SH-SY5Y (cell line): ENCODE data around the gene XRCC1.

ENCODE experiments used
- GATA2 ChIP-seq: IDR thresholded peaks from 2 replicates; pipeline ENCODE4 v1.6.1; 2011; ENCODE audit warnings: mild to moderate bottlenecking, low read depth, low read length
- GATA3 ChIP-seq: IDR thresholded peaks from 2 replicates; pipeline ENCODE4 v1.6.1; 2011; ENCODE audit warnings: low read depth, mild to moderate bottlenecking, low read length, moderate library complexity

XRCC1 gene

DNA sequence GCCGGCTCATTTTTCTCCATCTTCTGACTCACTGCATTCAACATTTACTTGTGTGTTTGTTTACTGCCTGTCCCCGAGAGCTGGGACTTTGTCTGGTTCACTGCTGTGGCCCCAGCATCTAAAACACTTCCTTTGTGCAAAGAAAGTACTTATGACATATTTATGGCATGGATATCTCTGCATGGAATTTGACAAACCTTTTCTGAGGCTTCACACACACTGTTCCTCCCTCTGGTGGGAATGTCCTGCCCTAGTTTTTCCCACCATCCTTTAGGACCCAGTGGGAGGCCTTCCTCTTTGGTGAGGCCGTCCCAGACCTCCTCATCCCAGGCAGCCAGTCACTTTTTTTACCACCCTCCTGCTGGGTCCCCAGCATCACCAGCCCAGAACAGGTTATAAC, 35.2 kb upstream of the XRCC1 start:
- no peak for TF ChIP-seq GATA2
- TF ChIP-seq GATA3, result no peak

DNA sequence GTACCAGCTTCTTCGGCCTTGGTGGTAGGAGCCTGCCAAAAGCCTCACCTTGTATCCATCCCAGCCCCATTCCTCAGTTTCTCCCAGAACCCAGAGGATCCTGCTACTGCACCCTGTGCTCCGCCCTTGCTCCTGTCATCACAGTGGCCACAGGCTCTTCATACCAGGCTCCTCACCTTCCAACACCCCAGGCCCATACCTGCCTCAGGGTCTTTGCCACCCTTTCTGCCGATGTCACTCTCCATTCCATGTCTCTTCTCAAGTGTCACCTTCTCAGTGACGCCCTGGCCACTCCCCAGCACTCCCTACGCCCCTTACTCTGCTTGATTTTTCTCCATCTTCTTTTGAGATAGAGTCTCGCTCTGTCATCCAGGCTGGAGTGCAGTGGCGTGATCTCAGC, 34.5 kb upstream of the XRCC1 start:
- TF ChIP-seq GATA2 (no peak), GATA3 (no peak)

DNA sequence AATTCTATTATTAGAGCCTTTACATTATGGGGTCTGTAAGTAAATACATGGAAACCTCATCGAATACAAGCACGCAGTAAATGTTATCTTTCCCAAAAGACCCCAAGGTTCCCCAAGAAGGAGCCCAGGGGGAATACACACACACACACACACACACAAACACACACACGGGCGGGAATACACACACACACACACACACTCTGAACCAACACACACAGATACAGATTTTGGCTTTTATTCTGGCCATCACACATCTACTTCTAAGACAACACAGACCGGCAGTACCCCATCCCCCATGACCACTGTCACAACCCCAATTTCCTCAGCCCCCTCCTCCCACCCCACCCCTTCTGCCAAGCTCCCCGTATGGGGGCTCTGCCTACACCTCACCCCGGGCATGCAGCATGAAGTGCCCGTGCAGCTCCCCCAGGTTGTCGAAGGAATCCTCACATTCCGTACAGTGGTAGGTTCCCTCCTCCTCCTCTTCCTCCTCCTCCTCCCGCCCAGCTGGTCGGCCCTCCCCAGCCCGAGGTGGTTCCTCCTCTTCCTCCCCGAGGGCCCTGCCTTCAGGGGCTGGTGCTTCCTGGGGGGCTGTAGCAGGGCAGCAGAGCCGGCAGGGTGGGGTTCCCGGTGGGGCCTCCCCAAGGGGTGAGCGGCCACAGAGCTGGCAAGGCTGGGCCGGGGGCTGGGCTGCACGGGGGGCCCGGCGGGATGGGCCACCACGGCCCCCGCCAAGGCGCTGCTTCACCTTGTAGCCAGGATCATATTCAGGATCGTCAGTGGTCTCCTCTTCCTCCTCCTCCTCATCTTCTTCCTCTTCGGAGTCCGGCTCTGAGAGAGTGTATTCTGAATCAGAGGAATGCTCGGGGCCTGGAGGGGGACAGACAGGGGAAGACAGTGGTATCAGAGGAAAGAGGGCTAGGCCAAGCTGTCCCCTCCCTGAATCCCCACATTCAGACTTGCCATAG, 32.2 kb upstream of the XRCC1 start:
- no peak for TF ChIP-seq GATA2
- no peak for TF ChIP-seq GATA3

DNA sequence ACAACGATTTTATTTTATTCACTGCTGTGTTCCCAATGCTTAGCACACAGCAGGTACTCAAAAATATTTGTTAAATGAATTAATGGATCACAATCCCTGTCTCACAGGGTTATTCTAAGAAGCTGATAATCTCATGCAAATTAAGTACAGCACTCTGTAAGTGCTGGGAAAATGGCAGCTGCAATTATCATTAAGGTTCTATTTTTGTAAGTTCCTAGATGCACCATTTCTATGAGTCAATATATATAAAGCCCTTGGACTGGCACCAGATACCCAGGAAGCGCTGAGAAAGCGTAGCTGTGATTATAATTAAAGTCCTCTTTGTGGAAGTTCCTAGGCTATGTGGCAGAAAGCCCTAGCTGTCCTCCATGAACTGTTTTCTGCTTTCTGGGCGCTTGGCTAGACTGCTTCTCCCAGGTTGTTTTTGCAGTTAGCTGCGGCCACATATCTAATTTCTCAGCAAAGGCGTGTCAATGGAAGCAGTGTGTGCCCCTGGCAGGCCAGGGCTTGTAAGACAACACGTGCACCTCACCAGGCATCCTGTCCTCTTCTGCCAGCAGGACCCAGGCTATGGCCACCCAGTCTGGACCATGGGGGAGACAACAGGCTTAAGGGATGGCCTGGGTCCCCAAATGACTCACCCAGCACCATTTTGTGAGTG, 31.4 kb upstream of the XRCC1 start:
- TF ChIP-seq GATA2, result no peak
- TF ChIP-seq GATA3, result no peak

DNA sequence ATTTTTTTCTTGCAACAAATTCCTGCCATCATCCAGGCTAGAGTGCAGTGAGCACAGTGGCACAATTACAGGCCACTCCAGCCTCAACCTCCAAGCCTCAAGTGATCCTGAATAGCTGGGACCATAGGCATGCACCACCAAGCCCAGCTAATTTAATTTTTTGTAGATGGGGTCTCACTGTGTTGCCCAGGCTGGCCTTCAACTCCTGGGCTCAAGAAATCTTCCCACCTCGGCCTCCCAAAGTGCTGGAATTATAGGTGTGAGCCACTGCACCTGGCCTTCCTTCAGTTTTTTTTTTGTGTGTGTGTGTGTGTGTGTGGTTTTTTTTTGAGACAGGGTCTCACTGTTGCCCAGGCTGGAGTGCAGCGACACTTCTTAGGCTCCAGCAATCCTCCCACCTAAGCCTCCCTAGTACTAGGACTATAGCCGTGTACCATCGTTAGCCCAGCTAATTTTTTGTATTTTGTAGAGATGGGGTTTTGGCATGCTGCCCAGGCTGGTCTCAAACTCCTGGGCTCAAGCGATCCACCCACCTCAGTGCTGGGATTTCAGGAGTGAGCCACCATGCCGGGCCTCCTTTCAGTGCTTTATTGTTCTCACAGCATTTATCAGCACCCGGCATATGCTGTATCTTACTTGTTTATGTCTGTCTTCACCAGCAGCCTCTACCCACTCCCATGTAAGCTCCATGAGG, 30.7 kb upstream of the XRCC1 start:
- TF ChIP-seq GATA3 (no peak), GATA2 (no peak)

DNA sequence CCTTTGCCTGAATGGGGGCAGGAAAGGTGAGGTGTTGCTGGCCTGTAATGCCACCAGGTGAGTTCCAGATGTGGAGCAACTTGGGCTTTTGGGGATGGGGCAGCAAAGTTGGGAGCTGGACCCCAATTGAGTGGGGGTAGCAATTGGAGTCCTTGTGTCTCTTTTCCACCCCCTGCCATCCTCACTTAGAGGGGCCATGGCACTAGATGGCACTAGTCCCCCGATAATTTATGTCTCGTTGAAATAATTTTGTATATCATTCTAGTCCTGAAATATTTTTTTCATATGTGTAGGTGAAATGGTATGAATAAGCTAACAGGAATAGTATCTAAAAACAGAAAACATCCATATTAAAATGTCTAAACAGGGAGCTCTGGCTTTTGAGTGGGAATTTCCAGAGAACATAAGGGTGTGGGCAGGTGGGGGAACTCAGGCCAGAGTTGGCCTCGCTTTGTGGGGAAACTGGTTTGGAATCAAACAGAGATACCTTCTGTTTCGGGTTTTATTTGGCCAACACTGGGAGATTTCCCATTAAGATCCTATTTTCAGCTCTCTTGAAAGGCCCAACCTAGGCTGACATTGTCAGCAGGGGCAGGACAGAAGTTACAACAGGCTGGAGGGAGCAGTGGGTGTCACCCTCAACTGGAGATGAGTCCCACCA, 24.4 kb upstream of the XRCC1 start:
- no peak for TF ChIP-seq GATA2
- TF ChIP-seq GATA3, result no peak

DNA sequence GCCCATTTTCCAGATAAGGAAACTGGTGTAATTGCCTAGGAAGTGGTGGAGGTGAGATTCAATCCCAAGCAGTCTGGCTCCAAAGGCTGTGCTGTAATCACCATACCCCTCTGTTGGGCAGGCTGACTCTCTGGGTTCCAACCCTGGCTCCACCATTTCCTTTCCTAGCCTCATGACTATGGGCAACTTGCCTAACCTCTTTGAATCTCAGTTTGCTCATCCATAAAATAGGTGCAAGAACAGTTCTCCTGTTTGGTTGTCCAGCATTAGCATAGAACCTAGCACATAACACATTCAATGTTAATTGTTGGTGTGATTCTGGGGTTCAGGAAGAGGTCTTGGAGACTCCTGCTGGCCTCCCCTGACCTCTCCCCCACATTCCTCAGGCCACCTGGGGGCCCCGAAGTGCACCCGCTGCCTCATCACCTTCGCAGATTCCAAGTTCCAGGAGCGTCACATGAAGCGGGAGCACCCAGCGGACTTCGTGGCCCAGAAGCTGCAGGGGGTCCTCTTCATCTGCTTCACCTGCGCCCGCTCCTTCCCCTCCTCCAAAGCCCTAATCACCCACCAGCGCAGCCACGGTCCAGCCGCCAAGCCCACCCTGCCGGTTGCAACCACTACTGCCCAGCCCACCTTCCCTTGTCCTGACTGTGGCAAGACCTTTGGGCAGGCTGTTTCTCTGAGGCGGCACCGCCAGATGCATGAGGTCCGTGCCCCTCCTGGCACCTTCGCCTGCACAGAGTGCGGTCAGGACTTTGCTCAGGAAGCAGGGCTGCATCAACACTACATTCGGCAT, 23.3 kb upstream of the XRCC1 start:
- TF ChIP-seq GATA3, result no peak
- TF ChIP-seq GATA2, result no peak

DNA sequence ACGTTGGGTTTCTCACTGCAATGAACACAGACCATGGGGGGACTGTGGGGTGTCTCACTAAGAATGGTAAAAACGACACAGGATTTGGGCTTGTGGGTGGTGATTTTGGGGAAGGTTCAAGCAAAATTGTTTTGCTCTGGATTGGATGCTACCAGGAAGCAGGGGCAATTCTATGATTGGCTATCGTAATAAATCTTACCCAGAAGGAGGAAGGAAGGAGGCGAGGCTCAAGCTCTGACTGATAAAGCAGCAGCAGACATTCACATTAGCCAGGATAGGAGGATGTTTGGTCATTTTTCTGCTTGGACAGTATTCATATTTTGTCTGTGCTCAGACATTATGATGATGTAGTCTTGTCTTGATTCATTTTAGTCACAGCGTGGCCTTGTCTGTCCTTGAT, 22.5 kb upstream of the XRCC1 start:
- TF ChIP-seq GATA2 (no peak), GATA3 (no peak)

DNA sequence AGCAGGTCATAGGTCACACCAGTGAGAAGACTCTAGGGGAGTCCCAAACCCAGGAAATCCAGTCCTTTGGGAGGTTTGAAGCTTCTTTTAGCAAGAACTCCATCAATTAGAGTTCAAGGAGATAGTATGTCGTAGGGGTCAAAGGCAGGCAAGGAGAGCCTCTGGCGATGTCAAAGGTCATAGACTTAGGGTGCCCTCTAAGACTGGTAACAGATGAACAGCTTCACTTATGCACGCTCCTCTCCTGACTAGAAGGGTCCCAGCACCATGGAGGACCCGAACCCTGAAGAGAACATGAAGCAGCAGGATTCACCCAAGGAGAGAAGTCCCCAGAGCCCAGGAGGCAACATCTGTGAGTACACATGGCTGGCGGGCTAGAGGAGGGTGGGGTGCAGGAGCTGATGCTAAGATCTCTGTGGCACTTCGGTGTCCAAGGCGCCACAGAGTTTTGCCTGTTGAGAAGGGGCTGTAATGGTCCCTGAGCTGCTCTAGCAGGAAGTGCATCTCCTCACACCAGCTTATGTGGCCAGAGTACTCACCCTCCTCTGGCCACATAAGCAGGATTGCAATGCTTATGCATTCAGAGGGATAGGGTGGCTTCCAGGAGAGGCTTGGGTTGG, 21.6 kb upstream of the XRCC1 start:
- no peak for TF ChIP-seq GATA2
- no peak for TF ChIP-seq GATA3

DNA sequence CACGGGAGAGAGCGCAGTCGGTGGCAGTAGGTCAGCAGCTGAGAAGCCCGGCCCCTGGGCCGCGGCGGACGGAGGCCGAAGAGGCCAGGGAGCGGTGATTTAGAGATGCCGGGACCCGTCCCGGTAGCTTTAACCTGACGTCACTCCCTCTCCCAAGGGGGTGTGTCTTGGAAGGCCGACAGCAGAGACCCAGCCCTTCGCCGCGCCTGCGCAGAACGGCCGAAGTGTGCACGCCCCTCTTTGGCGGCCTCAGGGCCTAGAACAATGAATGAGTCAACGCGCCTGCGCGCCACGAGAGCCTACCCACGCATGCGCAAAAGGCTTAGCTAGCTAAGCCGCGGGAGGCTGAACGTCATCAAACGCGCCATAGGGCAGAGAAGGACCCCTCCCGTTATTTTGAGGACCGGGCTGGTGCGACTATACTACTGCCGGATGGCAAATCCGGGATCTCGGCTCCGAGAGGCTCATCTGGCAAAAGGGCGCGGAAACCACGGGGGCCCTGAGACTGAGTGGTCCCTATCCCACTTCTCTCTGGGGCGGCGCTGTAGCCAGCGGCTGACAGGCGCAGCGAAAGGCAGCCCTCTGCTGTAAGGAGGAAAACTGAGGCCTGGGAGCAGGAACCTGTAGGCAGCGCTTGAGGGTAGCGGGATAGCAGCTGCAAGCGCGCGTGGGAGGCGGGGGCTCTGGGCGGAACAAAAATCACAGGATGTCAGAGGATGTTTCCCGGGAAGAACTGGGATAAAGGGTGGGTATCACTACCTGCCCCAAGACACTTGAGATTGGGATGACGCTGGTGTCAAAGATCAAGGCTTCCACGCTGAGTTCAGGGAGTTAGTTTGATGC, 20.9 kb upstream of the XRCC1 start, which contains the start of the genes IRGQ and ZNF576:
Gene IRGQ (minus strand): TSS at position 136 of the 843 bp plus-strand sequence. CDS start 796 bp downstream, outside the sequence.
Gene ZNF576 (plus strand): TSS at position 597 of the 843 bp plus-strand sequence. CDS start 514 bp downstream, outside the sequence.
- TF ChIP-seq GATA2, result 0 out of 2 replicates have a peak, but pooled peaks have one; percentile 18
- TF ChIP-seq GATA3, result no peak

DNA sequence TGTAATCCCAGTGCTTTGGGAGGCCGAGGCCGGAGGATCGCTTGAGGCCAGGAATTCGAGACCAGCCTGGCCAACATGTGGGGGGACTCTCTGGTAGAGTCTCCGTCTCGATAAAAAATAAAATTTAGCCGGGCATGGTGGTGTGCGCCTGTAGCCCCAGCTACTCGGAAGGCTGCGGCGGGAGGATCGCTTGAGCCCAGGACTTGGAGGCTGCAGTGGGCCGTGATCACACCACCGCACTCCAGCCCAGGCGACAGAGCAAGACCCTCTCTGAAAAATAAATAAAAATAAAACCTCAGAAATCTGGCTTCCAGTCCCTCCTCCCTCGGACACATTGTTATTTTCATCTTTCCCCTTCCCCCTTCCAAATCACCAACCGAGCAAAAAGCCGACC, 20.3 kb upstream of the XRCC1 start:
- TF ChIP-seq GATA2 (no peak), GATA3 (no peak)
